Mucosa of descending colon (tissue), 3 donors: ENCODE results near the gene ZNF330. TPM values are rescaled to one million over a fixed set of nuclear protein-coding genes. Genes with fewer than 3 reads are reported as not detected.

Experiments
- ATAC-seq: fragments of 200-7000 bp; cut with Tn5 transposase; one replicate; pipeline ENCODE4 v1.9.1; 2020; ENCODE audit warnings: mild to moderate bottlenecking, moderate library complexity
- DNase-seq, 3 donors: peaks; one replicate each; pipeline ENCODE4 v3.0.0-alpha.2; 2020
- H3K36me3 ChIP-seq: fragments of 200-600 bp; one replicate; pipeline ENCODE4 v1.8.0; 2021; ENCODE audit warnings: low read depth, mild to moderate bottlenecking
- H3K4me1 ChIP-seq: fragments of 200-600 bp; one replicate; pipeline ENCODE4 v1.8.0; 2021; ENCODE audit warnings: low read depth, mild to moderate bottlenecking
- H3K4me3 ChIP-seq: fragments of 200-600 bp; one replicate; pipeline ENCODE4 v1.8.0; 2021; ENCODE audit warnings: mild to moderate bottlenecking
- H3K9me3 ChIP-seq: fragments of 200-600 bp; one replicate; pipeline ENCODE4 v1.8.0; 2021; ENCODE audit warnings: mild to moderate bottlenecking
- CTCF ChIP-seq: fragments of 200-600 bp; IDR thresholded peaks from one replicate; pipeline ENCODE4 v1.8.0; 2022; ENCODE audit warnings: antibody characterized with exemption, mild to moderate bottlenecking
- intact Hi-C, 2 donors: fragments of 100-400 bp; cut with DNase I in 1 of 2; cut with micrococcal nuclease in 1 of 2; formaldehyde crosslinking; loops; one replicate each; pipeline versions ENCODE4 v1.11.0 to v1.11.1; 2022; cut with DNase I, micrococcal nuclease
- total RNA-seq, 3 donors: library from RNA; stranded (reverse); fragmentation: NEBNext Ultra II Directional in 2 of 3; extraction: Animal tissue kit (Norgen Biotek cat#: 25700) in 2 of 3; gene quantifications; one replicate each; pipeline versions ENCODE4 v1.2.1 to v1.2.4, GENCODE V29; 2021 to 2023
- donor health status: DM: no; HTN: no; CAD: no; lungs with moderate emphysema.
- donor health status: DM: no; HTN: no; CAD: no.
- donor health status: DM: no; HTN: yes; CAD: no.

ZNF330 gene
- total RNA-seq, 3 donors from 2014 or later: 24.8 to 39.5 (median 24.9) TPM

GRCh38 chr4:141244419-141244818, 23.7 kb downstream of the ZNF330 start:
- ATAC-seq: no peak
- DNase-seq: no peak
- H3K4me1 ChIP-seq: no peaks in the 10 kb centered on the region
- H3K9me3 ChIP-seq: no peaks in the 10 kb centered on the region
- TF ChIP-seq CTCF: no peak
- no peaks in the 10 kb centered on the region for H3K36me3 ChIP-seq
- H3K4me3 ChIP-seq: no peak overlapping the region
- intact Hi-C loops: no loop called here

- Histone ChIP-seq H3K36me3 (no peaks in the 10 kb centered on the region), H3K4me3 (no peak overlapping the region), H3K9me3 (no peaks in the 10 kb centered on the region), H3K4me1 (no peaks in the 10 kb centered on the region)
- DNase-seq: no peak
- intact Hi-C loops: no loop called here
- ATAC-seq: no peak
- TF ChIP-seq CTCF: no peak
Observed at GRCh38 chr4:141246243-141246642, 25.5 kb downstream of the ZNF330 start.

GRCh38 chr4:141246683-141247429, 26.2 kb downstream of the ZNF330 start:
- no peak for TF ChIP-seq CTCF
- no peaks in the 10 kb centered on the region for H3K4me1 ChIP-seq
- DNase-seq: no peak
- intact Hi-C loops: no loop called here
- no peaks in the 10 kb centered on the region for H3K9me3 ChIP-seq
- H3K4me3 ChIP-seq: no peak overlapping the region
- ATAC-seq: no peak
- H3K36me3 ChIP-seq: no peaks in the 10 kb centered on the region

- TF ChIP-seq CTCF: no peak
- ATAC-seq: no peak
- Histone ChIP-seq H3K4me3 (no peak overlapping the region), H3K4me1 (no peaks in the 10 kb centered on the region), H3K9me3 (no peaks in the 10 kb centered on the region), H3K36me3 (no peaks in the 10 kb centered on the region)
- no peak for DNase-seq
- intact Hi-C loops: no loop called here
Observed at GRCh38 chr4:141247430-141247780, 26.7 kb downstream of the ZNF330 start.

GRCh38 chr4:141248029-141248428, 27.3 kb downstream of the ZNF330 start:
- ATAC-seq (no peak), DNase-seq (no peak)
- H3K9me3 ChIP-seq: no peaks in the 10 kb centered on the region
- no peaks in the 10 kb centered on the region for H3K36me3 ChIP-seq
- intact Hi-C loops: no loop called here
- no peaks in the 10 kb centered on the region for H3K4me1 ChIP-seq
- no peak for TF ChIP-seq CTCF
- H3K4me3 ChIP-seq: no peak overlapping the region

GRCh38 chr4:141248486-141248885, 27.8 kb downstream of the ZNF330 start:
- ATAC-seq (no peak), DNase-seq (no peak)
- H3K9me3 ChIP-seq: no peaks in the 10 kb centered on the region
- TF ChIP-seq CTCF: no peak
- no peaks in the 10 kb centered on the region for H3K4me1 ChIP-seq
- H3K36me3 ChIP-seq: no peaks in the 10 kb centered on the region
- intact Hi-C loops: no loop called here
- H3K4me3 ChIP-seq: no peak overlapping the region
